Caco-2 (cell line): ENCODE measurements around the gene ADA. TPM values are rescaled to one million over a fixed set of nuclear protein-coding genes. Genes with fewer than 3 reads are reported as not detected.

Experiments
- BruUV-seq: library from RNA; stranded (reverse); fragments of 400-500 nt; replicated peaks from 2 replicates; lab custom pipeline; 2021; lab: Mats Ljungman, UMichigan
- CTCF ChIA-PET: fragments of 300-600 bp; sonication (Branson Sonifier 250); formaldehyde crosslinking; loops from one replicate; lab custom pipeline; 2022; ENCODE audit warnings: antibody characterized with exemption; lab: Charles Lee
- POLR2A ChIA-PET: fragments of 300-600 bp; sonication (Branson Sonifier 250); formaldehyde crosslinking; loops from one replicate; lab custom pipeline; 2022; ENCODE audit warnings: antibody characterized with exemption; lab: Charles Lee
- DNase-seq, 2 experiments: peaks; one replicate each; pipeline versions ENCODE4 v3.0.0 to v3.0.0-alpha.2; 2020 to 2022
- H3K27me3 ChIP-seq: replicated peaks from 2 replicates; pipeline ENCODE4 v1.6.0; 2011; ENCODE audit warnings: low read length; ENCODE audit not compliant: control insufficient read depth, insufficient read depth
- H3K36me3 ChIP-seq: 2 replicates; pipeline ENCODE4 v1.5.1; 2011; ENCODE audit warnings: low read length; ENCODE audit not compliant: control insufficient read depth, insufficient read depth
- H3K4me1 ChIP-seq: fragments of 250-450 bp; sonication (Bioruptor Pico); 2 replicates; pipeline ENCODE4 v1.5.1; 2020; ENCODE audit warnings: mild to moderate bottlenecking
- H3K4me3 ChIP-seq: 2 replicates; pipeline ENCODE4 v1.5.1; 2011; ENCODE audit warnings: low read depth, mild to moderate bottlenecking, control low read depth, low read length
- H3K9me3 ChIP-seq: fragments of 250-450 bp; sonication (Bioruptor Pico); 2 replicates; pipeline ENCODE4 v1.5.1; 2020; ENCODE audit warnings: mild to moderate bottlenecking, moderate library complexity
- H3K27ac Mint-ChIP-seq: one replicate; pipeline ENCODE4 v1.8.0; 2022; ENCODE audit warnings: mixed read lengths; ENCODE audit not compliant: unreplicated experiment
- H3K27me3 Mint-ChIP-seq: one replicate; pipeline ENCODE4 v1.8.0; 2022; ENCODE audit warnings: mixed read lengths; ENCODE audit not compliant: insufficient read depth, unreplicated experiment
- H3K36me3 Mint-ChIP-seq: one replicate; pipeline ENCODE4 v1.8.0; 2022; ENCODE audit warnings: mild to moderate bottlenecking, mixed read lengths; ENCODE audit not compliant: insufficient read depth, unreplicated experiment
- H3K4me1 Mint-ChIP-seq: one replicate; pipeline ENCODE4 v1.8.0; 2022; ENCODE audit warnings: low read depth, mixed read lengths; ENCODE audit not compliant: unreplicated experiment
- H3K4me3 Mint-ChIP-seq: one replicate; pipeline ENCODE4 v1.8.0; 2022; ENCODE audit warnings: mild to moderate bottlenecking, moderate library complexity, mixed read lengths; ENCODE audit not compliant: unreplicated experiment
- H3K9me3 Mint-ChIP-seq: one replicate; pipeline ENCODE4 v1.8.0; 2022; ENCODE audit warnings: mixed read lengths; ENCODE audit not compliant: unreplicated experiment
- CTCF ChIP-seq, 2 experiments: fragments of 200-600 bp in 1 of 2; IDR thresholded peaks; 1 replicate in 1 of 2; 2 replicates in 1 of 2; pipeline versions ENCODE4 v1.5.1 to v1.8.0; 2011 to 2022; ENCODE audit warnings: antibody characterized with exemption in 1 of 2, control low read depth in 1 of 2, inconsistent platforms in 1 of 2, low read depth in 1 of 2, low read length in 1 of 2, mild to moderate bottlenecking in 1 of 2, moderate library complexity in 1 of 2; ENCODE audit not compliant: insufficient read depth in 1 of 2, severe bottlenecking in 1 of 2, unreplicated experiment in 1 of 2
- intact Hi-C: fragments of 100-400 bp; cut with micrococcal nuclease; formaldehyde crosslinking; loops from one replicate; pipeline ENCODE4 v1.10.0; 2022; ENCODE audit not compliant: unreplicated experiment
- total RNA-seq: library from RNA; stranded (reverse); gene quantifications from 2 replicates; pipeline ENCODE4 v1.2.3, GENCODE V29; 2022

The ADA gene
- total RNA-seq, 1 experiment from 2014 or later: 21.1 TPM

- H3K36me3 Mint-ChIP-seq: peaks cover 6% of the 10 kb centered on the region
- no peaks in the 10 kb centered on the region for H3K9me3 Mint-ChIP-seq
These were observed 32.8 kb upstream of the ADA start for GRCh38 chr20:44684047-44684967.

GRCh38 chr20:44683263-44684046 is 32.0 kb upstream of the ADA start:
- peak overlapping the region; percentile 13 for H3K4me3 Mint-ChIP-seq
- peak; percentile 91 to 94 for DNase-seq

More at GRCh38 chr20:44684047-44684967, 32.8 kb upstream of the ADA start:
- Mint-ChIP-seq H3K4me3 (no peak overlapping the region), H3K27me3 (no peaks in the 10 kb centered on the region), H3K4me1 (peaks cover 22% of the 10 kb centered on the region), H3K27ac (peak overlapping the region; percentile 3)
- ChIA-PET CTCF (interaction anchor here (0.5 to 5.5 kb wide), 54 partner anchors 9 to 472 kb away, joined by 3 to 132 read pairs (median 5); partner anchors contain the start of genes ADA, KCNK15, TTPAL and YWHAB), POLR2A (interaction anchor here (0.5 to 1.2 kb wide), 4 partner anchors 48 to 218 kb away, joined by 3 to 6 read pairs (median 4); partner anchors contain the start of gene YWHAB)
- no peak for DNase-seq
- TF ChIP-seq CTCF (IDR thresholded peaks at IDR 0.05; ENCODE audit: insufficient read depth in 1 of 2, low read depth in 1 of 2, low read length in 1 of 2, severe bottlenecking in 1 of 2, unreplicated experiment in 1 of 2): no peak
- no peaks in the 10 kb centered on the region for H3K36me3 ChIP-seq
- peaks cover 13% of the 10 kb centered on the region for H3K4me1 ChIP-seq
- H3K4me3 ChIP-seq: no peak overlapping the region
- intact Hi-C loops: no loop called here
- no peaks in the 10 kb centered on the region for H3K27me3 ChIP-seq
- no TSS peak for BruUV-seq
- no peaks in the 10 kb centered on the region for H3K9me3 ChIP-seq

More at GRCh38 chr20:44683263-44684046, 32.0 kb upstream of the ADA start:
- intact Hi-C loops: loop anchor here (1.0 kb wide), 1 partner anchor 73 kb away; no protein-coding TSS in a partner anchor
- Histone ChIP-seq H3K4me3 (no peak overlapping the region), H3K27me3 (no peaks in the 10 kb centered on the region), H3K4me1 (peaks cover 21% of the 10 kb centered on the region), H3K36me3 (no peaks in the 10 kb centered on the region), H3K9me3 (no peaks in the 10 kb centered on the region)
- peak; percentile 95 to 98 for TF ChIP-seq CTCF (IDR thresholded peaks at IDR 0.05; ENCODE audit: insufficient read depth in 1 of 2, low read depth in 1 of 2, low read length in 1 of 2, severe bottlenecking in 1 of 2, unreplicated experiment in 1 of 2)
- Mint-ChIP-seq H3K36me3 (peaks cover 6% of the 10 kb centered on the region), H3K9me3 (no peaks in the 10 kb centered on the region), H3K27me3 (no peaks in the 10 kb centered on the region), H3K4me1 (peaks cover 28% of the 10 kb centered on the region), H3K27ac (peak overlapping the region; percentile 3)
- BruUV-seq: no TSS peak
- ChIA-PET CTCF (interaction anchor here (0.5 to 5.5 kb wide), 42 partner anchors 9 to 471 kb away, joined by 3 to 132 read pairs (median 5); partner anchors contain the start of genes ADA, KCNK15, TTPAL and YWHAB), POLR2A (interaction anchor here (0.5 to 1.2 kb wide), 3 partner anchors 49 to 202 kb away, joined by 3 to 6 read pairs (median 3); partner anchors contain the start of gene YWHAB)
